ENCODE results near the gene RHOT2.

RHOT2 gene

DNA sequence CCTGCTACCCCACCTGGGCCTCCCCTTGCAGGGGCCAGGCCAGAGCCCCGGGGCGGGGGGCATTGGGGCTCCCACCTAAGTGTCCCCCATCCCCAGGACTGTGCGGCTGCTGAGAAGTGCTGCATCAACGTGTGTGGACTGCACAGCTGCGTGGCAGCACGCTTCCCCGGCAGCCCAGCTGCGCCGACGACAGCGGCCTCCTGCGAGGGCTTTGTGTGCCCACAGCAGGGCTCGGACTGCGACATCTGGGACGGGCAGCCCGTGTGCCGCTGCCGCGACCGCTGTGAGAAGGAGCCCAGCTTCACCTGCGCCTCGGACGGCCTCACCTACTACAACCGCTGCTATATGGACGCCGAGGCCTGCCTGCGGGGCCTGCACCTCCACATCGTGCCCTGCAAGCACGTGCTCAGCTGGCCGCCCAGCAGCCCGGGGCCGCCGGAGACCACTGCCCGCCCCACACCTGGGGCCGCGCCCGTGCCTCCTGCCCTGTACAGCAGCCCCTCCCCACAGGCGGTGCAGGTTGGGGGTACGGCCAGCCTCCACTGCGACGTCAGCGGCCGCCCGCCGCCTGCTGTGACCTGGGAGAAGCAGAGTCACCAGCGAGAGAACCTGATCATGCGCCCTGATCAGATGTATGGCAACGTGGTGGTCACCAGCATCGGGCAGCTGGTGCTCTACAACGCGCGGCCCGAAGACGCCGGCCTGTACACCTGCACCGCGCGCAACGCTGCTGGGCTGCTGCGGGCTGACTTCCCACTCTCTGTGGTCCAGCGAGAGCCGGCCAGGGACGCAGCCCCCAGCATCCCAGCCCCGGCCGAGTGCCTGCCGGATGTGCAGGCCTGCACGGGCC lies 35.2 kb upstream of the RHOT2 start:
- in situ Hi-C loops (cut with MboI; ENCODE audit: low sequenced_read_pairs), result no loop called here

GRCh38 chr16:633336-634050 lies 34.4 kb upstream of the RHOT2 start:
- in situ Hi-C loops (cut with MboI; ENCODE audit: low sequenced_read_pairs), result no loop called here

DNA sequence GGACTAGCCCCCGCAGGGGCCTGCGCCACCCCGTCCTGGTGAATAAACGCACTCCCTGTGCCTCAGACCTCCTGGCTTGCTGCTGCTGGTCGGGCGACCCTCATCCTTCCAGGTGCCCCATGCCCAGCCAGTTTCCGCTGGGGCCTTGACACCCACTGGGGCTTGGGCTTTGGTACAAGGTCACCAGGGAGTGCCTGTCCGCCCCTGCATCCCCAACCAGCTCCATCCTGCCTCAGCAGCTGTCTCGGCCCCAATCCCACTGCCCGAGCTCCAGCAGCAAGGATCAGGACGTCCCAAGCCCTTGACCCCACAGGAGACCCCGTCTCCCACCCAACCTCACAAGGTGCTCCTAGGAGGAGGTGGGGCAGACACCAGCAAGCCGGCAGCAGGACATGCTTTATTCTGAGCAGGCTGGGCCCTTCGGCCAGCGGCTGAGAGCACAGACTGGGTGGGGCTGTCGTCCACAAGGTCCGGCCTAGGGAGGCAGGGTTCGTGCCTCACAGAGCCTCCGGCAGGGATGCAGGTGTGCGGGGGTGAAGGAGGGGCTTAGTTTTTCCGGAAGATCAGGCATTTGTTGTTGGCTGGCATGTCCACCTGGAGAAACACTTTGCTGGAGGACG lies 33.8 kb upstream of the RHOT2 start:
- in situ Hi-C loops (cut with MboI; ENCODE audit: low sequenced_read_pairs), result no loop called here

- in situ Hi-C loops (cut with MboI; ENCODE audit: low sequenced_read_pairs), result no loop called here
Measured at GRCh38 chr16:634996-635395, 32.9 kb upstream of the RHOT2 start.

DNA sequence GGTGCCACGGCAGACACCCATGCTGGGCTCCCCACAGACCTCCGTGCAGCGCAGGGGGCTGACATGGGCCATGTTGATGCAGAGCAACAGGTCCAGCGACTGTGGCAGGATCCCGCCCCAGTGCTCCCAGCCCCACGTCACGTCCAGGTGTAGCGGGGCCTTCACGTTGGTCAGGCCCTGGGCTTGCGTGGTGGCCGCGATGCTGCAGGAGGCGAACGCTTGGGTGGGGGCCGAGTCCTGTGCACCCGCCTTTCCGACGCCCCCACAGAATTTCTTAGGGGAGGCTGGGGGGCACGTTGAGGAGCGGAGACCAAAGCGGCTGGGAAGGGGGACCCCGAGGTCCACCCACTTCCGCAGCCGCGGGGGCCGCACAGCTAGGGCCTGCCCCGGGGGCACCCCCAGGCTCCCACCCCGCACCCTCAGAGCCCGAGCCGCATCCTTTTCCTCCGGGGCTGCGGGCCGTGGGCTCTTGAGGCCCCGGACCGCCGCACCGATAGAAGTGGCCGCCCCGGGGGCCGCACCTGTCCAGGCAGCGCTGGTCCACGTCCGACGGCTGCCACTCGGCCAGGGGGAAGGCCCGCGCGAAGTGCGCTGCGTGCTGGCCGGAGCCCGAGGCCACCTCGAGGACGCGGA lies 32.2 kb upstream of the RHOT2 start:
- in situ Hi-C loops (cut with MboI; ENCODE audit: low sequenced_read_pairs), result no loop called here

- in situ Hi-C loops (cut with MboI; ENCODE audit: low sequenced_read_pairs), result no loop called here
Measured at GRCh38 chr16:636206-637080, 31.5 kb upstream of the RHOT2 start, which contains the start of gene METTL26. METTL26 (minus strand) TSS chr16:636305; CDS start chr16:636290, 15 bp downstream.

DNA sequence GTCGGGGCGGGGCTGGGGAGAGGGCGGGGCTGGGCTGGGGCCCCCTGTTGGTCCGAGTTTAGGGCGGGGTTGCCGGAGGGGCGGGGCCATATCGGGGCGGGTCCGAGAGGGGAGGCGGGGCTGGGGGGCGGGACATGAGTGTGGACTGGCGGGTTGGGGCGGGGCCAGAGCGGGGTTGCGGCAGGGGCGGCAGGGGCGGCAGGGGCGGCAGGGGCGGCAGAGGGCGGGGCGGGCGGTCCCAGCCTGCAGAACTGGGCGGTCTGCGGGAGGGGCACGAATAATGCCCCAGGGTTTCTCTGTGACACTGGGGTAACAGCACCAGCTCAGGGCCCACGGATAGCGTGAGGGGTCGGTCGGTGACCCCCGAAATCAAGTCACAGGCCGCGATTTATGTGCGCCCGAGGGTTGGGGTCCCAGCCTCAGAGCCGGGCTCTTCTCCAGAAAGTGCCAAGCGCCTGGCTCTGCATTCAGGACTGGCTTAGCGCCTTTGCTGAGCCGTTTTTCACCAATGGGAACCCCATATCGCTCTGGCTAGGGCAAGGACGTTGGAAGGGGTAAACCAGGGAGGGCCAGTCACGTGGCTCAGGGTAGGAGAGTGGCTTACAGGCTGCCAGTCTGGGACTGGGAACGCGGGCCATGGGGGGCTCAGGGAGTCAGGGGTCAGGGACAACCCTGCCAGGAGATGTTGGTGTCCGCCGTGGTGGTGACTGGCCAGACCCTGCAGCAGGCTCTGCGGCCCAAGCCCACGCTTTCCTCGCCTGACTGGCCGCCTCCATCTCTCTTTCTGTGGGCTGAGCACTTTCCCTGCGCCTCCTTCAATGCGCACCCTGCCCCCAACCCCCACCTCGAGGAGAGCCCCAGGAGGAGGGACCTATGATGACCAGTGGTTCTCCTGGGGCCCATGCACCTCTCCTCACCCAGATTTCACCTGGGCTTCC lies 30.6 kb upstream of the RHOT2 start:
- in situ Hi-C loops (cut with MboI; ENCODE audit: low sequenced_read_pairs), result no loop called here

DNA sequence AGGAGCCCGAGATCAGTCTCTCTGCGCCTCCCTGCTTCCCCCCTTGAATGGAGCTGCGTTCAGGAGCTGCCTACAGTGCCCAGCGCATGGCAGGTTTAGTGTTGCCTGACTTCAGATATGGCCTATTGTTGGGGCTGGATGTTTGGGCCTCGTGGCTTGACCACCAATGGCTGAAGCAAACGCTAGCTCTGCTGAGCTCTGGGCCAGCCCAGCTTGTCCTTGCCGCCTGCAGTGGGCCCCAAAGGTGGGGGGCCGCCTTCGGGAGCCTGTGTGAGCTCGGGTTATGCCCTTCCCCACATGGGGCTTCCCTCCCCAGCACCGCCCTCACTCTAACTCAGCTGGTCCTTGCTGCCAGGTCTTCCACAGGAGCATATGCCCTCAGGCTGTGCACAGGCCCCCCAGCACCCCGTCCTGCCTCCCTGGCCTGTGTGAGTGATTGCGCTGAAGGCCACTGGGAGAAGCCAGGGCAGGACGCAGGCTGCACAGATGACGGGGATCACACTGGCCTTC lies 29.8 kb upstream of the RHOT2 start:
- in situ Hi-C loops (cut with MboI; ENCODE audit: low sequenced_read_pairs), result no loop called here

- in situ Hi-C loops (cut with MboI; ENCODE audit: low sequenced_read_pairs), result no loop called here
Measured at GRCh38 chr16:638836-639235, 29.1 kb upstream of the RHOT2 start.

GRCh38 chr16:640614-641013 lies 27.3 kb upstream of the RHOT2 start:
- in situ Hi-C loops (cut with MboI; ENCODE audit: low sequenced_read_pairs), result no loop called here

GRCh38 chr16:641326-642188 lies 26.4 kb upstream of the RHOT2 start, which contains the start of gene MCRIP2:
MCRIP2 (plus strand) TSS chr16:641828; CDS start chr16:641992, 164 bp downstream.
- in situ Hi-C loops (cut with MboI; ENCODE audit: low sequenced_read_pairs), result no loop called here

DNA sequence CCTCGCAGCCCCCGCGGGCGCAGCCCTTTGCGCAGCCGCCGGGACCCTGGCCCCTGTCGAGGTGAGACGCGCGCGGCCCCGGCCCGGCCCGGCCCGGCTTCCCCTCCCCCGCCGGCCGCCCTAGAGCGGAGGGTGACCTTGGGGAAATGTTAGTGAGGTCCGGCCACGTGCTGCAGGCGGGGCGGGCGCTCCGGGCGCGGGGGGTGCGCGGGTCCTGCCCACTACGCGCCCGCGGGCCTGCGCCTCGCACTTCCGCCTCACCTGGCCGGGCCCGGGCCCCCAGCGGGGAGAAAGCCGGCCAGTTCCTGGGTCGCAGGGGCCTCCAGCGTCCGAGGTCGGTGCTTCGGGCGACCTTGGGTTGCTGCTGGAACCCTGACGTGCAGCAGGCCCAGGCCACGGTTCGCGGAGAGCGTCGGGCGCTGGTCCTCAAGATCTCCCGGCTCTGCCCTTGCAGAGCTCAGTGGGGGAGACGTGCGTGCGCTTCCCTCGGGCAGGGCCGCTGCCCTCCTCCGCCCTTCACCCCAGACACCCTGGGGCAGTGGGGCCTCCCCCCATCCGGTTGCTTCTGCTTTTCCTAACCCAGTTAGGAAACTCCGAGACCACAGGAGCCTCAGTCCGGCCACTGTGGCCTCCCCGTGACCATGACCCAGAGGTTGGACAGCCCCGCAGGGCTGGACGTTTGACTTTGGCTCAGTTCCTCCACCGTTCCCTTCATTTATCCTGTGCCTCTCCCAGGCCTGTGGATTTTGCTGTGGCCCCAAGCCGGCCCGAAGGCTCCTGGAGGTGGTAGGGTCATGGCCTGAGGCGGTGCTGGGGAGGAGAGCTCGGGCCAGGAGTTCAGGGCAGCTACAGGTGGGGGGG lies 25.5 kb upstream of the RHOT2 start:
- in situ Hi-C loops (cut with MboI; ENCODE audit: low sequenced_read_pairs), result no loop called here

DNA sequence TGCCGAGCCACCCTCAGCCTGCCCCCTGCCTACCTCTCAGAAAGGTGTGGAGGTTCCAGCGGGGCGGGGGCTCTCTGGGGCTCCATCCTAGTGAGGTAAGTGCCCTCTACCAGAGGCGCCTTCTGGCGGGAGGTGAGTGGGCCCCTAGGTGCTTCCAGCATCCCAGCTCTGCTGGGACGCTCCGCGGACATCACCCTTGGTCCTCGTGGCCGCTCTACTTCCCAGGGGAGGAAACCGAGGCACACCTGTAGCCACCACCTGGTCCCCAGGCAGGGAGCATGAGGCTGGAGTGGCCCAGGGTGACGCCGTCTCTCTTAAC lies 24.9 kb upstream of the RHOT2 start:
- in situ Hi-C loops (cut with MboI; ENCODE audit: low sequenced_read_pairs), result no loop called here

DNA sequence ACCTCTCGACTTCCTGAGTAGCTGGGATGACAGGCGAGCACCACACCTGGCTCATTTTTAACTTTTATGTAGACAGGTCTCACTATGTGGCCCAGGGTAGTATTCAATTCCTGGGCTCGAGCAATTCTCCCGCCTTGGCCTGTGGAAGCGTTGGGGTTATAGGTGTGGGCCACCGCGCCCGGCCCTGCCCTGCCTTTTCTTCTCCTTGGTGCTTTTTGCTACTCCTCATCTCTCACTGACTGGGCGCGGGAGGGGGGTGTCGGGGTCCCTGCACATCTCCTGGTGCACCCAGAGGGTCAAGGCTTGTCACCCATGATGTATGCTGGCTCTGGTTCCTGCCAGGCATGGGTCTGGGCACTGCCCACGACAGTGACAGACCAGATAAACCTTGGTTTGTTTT lies 23.4 kb upstream of the RHOT2 start:
- in situ Hi-C loops (cut with MboI; ENCODE audit: low sequenced_read_pairs), result no loop called here

DNA sequence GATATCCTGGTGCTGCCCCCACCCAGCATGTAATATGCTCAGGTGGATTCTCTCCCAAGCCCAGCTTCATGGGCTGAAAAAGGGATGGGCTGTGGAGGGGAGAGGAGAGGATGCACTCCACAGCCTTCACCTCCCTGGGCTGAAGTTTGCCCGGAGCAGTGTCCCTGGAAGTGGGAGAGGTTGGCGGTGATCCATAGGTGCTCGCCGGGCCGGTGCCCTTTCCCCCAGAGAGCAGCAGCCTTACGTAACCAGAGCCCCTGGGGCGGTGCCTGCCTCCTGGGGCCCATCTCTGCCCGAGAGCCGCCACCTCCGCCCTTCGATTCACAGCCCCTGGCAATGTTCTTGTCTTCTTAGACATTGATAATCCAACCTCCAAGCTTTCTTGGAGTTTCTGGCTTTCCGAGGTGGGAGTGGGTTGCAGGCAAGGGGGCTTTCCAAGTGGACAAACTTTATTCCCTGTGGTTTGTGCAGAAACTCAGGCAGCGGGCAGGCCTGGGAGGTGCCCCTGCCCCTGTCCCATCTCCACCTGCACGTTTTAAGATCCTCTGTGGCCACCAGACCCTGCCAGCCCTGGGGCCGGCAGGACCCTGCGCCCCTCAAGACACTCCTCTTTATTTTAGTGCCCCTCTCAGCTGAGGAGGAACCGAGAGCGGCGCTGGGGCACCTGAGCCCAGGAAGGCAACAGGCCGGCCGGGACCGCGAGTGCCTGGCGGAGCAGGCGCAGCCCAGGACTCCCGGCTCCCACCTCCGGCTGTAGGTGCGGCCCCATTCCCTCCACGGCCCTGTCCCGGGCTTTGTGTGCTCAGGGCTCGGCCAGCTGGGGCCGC lies 21.9 kb upstream of the RHOT2 start:
- in situ Hi-C loops (cut with MboI; ENCODE audit: low sequenced_read_pairs), result no loop called here

GRCh38 chr16:646679-647172 lies 21.2 kb upstream of the RHOT2 start:
- in situ Hi-C loops (cut with MboI; ENCODE audit: low sequenced_read_pairs), result no loop called here

All from hTERT RPE-1 (cell line).